Right lobe of liver (tissue), 6 donors: ENCODE measurements around the gene FBXW11. TPM values are rescaled to one million over a fixed set of nuclear protein-coding genes. Genes with fewer than 3 reads are reported as not detected.

Experiments used
- ATAC-seq, 4 donors: fragments of 200-7000 bp; cut with Tn5 transposase; one replicate each; pipeline ENCODE4 v1.9.1; 2020; ENCODE audit warnings: mild to moderate bottlenecking in 4 of 4, moderate library complexity in 4 of 4
- DNase-seq, 3 donors: peaks; one replicate each; pipeline ENCODE4 v3.0.0-alpha.2; 2020
- H3K27ac ChIP-seq, 3 donors: fragments of 200-600 bp; one replicate each; pipeline ENCODE4 v1.8.0; 2022
- H3K27me3 ChIP-seq, 2 donors: fragments of 200-600 bp; one replicate each; pipeline ENCODE4 v1.8.0; 2022
- H3K36me3 ChIP-seq, 4 donors: fragments of 200-600 bp; sonication (generic) in 1 of 4; one replicate each; pipeline versions ENCODE4 v1.5.1 to v1.8.0; 2017 to 2022; ENCODE audit warnings: control low read depth in 1 of 4
- H3K4me1 ChIP-seq, 4 donors: fragments of 200-600 bp; sonication (generic) in 1 of 4; one replicate each; pipeline versions ENCODE4 v1.5.1 to v1.8.0; 2017 to 2022; ENCODE audit warnings: control low read depth in 1 of 4
- H3K4me3 ChIP-seq, 3 donors: fragments of 200-600 bp; one replicate each; pipeline ENCODE4 v1.8.0; 2022
- H3K9me3 ChIP-seq, 4 donors: fragments of 200-600 bp; sonication (generic) in 1 of 4; one replicate each; pipeline versions ENCODE4 v1.5.1 to v1.8.0; 2017 to 2022; ENCODE audit warnings: control low read depth in 1 of 4
- POLR2A ChIP-seq: fragments of 450-650 bp; IDR thresholded peaks from one replicate; pipeline ENCODE4 v1.6.1; 2017; ENCODE audit warnings: antibody characterized with exemption, mild to moderate bottlenecking
- WGBS: methylation state at CpG from one replicate; pipeline ENCODE4 v1.1.6; 2018; ENCODE audit warnings: low coverage, low lambda C conversion rate; ENCODE audit not compliant: insufficient coverage; ENCODE audit errors: missing lambda C conversion rate; 5-methylcytosine and 5-hydroxymethylcytosine counted together
- intact Hi-C, 2 donors: fragments of 100-400 bp; cut with DNase I; formaldehyde crosslinking; loops; one replicate each; pipeline versions ENCODE4 v1.11.2 to v1.14.1; 2022
- total RNA-seq, 6 experiments: library from RNA; depleted of rRNA in 2 of 6; stranded (reverse); fragments of >200 nt in 2 of 6; fragmentation: NEBNext Ultra II Directional in 3 of 6; extraction: Animal tissue kit (Norgen Biotek cat#: 25700) in 3 of 6; gene quantifications; one replicate each; pipeline versions ENCODE4 v1.1.0 to v1.2.4, GENCODE V29; 2016 to 2023
- TF ChIP-seq, protein P1 (sequence below), 4 donors: fragments of 200-600 bp in 3 of 4; fragments of 450-650 bp in 1 of 4; IDR thresholded peaks; one replicate each; pipeline versions ENCODE4 v1.5.1 to v1.8.0; 2016 to 2022; ENCODE audit warnings: antibody characterized with exemption in 4 of 4, mild to moderate bottlenecking in 2 of 4
- donor health status: DM: no; HTN: yes; CAD: no.
- donor health status: DM: no; HTN: no; CAD: no.
- donor health status: DM: no; HTN: no; CAD: no.
- donor health status: DM: no; HTN: yes; CAD: no.
- donor health status: DM: no; HTN: yes; CAD: no.

FBXW11 gene
- total RNA-seq, 6 experiments from 2014 or later: 19.9 to 35.9 (median 28.4) TPM

DNA sequence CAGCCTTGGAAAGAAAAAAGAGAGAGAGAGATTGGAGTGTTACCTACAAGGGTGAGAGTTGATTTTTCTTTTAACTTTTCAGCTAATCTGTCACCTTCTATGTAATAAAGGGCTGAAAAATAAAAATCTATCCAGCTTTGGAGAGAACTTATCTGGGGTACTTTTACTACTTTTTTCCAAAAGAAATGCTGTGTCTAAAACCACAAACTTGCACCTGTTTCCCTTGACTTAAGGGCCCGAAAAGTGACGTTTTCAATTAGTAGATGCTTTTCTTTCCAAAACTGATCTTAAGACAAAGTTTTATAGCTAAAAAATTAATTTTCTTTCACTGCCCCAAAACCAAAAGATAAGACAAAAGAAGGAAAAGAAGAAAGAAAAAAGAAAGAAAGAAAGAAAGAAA, 172.0 kb downstream of the FBXW11 start:
- no peak for ATAC-seq
- Histone ChIP-seq H3K4me3 (no peak overlapping the region), H3K27me3 (no peaks in the 10 kb centered on the region), H3K27ac (no peak overlapping the region), H3K36me3 (no peaks in the 10 kb centered on the region), H3K4me1 (no peaks in the 10 kb centered on the region), H3K9me3 (no peaks in the 10 kb centered on the region)
- intact Hi-C loops: no loop called here
- no peak for DNase-seq
- WGBS: 63% methylated on average over 2 of the region's 2 CpGs
- no peak for TF ChIP-seq POLR2A
- TF ChIP-seq, protein P1, sequence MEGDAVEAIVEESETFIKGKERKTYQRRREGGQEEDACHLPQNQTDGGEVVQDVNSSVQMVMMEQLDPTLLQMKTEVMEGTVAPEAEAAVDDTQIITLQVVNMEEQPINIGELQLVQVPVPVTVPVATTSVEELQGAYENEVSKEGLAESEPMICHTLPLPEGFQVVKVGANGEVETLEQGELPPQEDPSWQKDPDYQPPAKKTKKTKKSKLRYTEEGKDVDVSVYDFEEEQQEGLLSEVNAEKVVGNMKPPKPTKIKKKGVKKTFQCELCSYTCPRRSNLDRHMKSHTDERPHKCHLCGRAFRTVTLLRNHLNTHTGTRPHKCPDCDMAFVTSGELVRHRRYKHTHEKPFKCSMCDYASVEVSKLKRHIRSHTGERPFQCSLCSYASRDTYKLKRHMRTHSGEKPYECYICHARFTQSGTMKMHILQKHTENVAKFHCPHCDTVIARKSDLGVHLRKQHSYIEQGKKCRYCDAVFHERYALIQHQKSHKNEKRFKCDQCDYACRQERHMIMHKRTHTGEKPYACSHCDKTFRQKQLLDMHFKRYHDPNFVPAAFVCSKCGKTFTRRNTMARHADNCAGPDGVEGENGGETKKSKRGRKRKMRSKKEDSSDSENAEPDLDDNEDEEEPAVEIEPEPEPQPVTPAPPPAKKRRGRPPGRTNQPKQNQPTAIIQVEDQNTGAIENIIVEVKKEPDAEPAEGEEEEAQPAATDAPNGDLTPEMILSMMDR (IDR thresholded peaks at IDR 0.05): no peak

DNA sequence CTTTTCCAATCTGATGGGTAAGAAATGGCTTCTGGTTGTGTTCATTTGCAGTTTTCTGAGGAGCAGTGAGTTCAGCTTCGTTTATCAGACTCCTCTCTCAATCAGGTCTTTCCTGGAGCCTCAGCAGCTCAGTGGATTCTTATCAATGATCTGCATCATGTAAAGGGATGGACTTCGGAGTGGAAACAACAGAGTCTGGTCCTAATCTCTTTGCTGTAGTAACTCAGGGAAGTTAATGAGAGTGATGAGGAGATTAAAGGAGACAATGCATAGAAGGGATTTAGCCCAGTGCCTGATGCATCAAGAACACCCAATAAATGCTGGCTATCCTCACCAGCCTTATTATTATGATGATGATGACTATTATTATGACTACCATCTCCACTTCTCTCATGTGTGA, 173.7 kb downstream of the FBXW11 start:
- no peak for TF ChIP-seq POLR2A
- TF ChIP-seq, protein P1 (IDR thresholded peaks at IDR 0.05): no peak
- Histone ChIP-seq H3K4me1 (no peaks in the 10 kb centered on the region), H3K9me3 (no peaks in the 10 kb centered on the region), H3K4me3 (no peak overlapping the region), H3K27me3 (no peaks in the 10 kb centered on the region), H3K27ac (no peak overlapping the region), H3K36me3 (no peaks in the 10 kb centered on the region)
- intact Hi-C loops: no loop called here
- DNase-seq (no peak), ATAC-seq (no peak)
- 45% methylated on average over 2 of the region's 2 CpGs for WGBS

DNA sequence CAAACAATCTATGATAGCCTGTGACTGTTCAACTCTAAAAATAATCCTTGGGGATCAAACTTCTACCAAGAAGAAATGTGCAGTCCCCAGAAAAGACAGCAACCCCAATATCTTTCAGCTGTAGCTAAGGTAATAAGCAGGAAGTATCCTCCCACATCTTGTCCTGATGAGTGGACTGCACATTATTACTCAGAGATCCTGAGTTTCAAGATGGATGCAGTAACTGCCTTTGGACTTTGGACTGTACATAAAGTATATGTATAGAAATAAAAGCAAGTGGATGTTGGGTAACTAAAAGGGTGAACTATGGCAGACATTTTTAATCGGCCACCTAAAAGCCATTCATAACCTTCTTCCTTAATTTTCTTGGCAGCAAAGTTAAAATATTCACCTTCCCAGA, 175.8 kb downstream of the FBXW11 start:
- TF ChIP-seq POLR2A: no peak
- TF ChIP-seq, protein P1 (IDR thresholded peaks at IDR 0.05): no peak
- no peak for DNase-seq
- ATAC-seq: no peak
- Histone ChIP-seq H3K4me3 (no peak overlapping the region), H3K4me1 (no peaks in the 10 kb centered on the region), H3K9me3 (no peaks in the 10 kb centered on the region), H3K27me3 (no peaks in the 10 kb centered on the region), H3K27ac (no peak overlapping the region), H3K36me3 (no peaks in the 10 kb centered on the region)
- intact Hi-C loops: no loop called here
- WGBS: 69% methylated on average over 1 of the region's 1 CpG

DNA sequence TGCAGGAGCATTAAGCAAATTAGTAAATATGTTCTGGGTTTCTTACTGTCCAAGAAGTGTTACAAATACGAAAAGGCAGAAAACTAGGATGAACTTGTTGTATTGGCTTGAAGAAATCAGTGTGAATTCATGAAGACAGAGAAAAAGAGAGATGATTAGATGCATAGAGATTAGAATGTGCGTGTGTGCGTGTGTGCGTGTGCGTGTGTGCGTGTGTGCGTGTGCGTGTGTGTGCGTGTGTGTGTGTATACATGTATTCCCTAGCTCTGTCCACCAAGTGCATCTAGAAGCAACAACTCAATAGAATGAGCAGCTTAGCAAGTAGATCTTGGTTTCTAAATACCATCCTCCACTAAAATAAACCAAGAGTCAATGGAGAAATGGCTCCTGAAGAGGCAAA, 179.3 kb downstream of the FBXW11 start:
- Histone ChIP-seq H3K36me3 (no peaks in the 10 kb centered on the region), H3K4me3 (no peak overlapping the region), H3K9me3 (no peaks in the 10 kb centered on the region), H3K27ac (no peak overlapping the region), H3K27me3 (no peaks in the 10 kb centered on the region), H3K4me1 (no peaks in the 10 kb centered on the region)
- DNase-seq (no peak), ATAC-seq (no peak)
- 90% methylated on average over 9 of the region's 9 CpGs for WGBS
- intact Hi-C loops: no loop called here
- TF ChIP-seq POLR2A: no peak
- TF ChIP-seq, protein P1 (IDR thresholded peaks at IDR 0.05): no peak

DNA sequence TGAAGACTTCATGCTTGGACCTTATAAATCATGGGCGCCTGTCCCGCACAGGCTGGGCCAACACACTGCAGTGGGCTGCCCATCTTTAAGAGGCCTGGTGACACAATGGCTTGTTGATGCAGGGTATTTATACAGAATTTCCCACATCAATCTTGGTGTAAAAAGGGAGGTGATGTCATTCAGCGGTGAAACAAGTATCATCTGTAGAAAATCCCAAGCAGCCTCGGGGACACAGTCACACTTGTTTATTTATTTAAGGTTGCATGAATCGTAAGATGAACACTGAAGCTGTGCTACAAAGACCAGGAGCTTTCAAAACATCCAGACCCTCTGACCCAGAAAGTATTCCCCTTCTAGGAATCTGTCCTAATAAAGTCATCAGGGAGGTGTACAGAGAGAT, 180.3 kb downstream of the FBXW11 start:
- DNase-seq (no peak), ATAC-seq (no peak)
- H3K36me3 ChIP-seq: no peaks in the 10 kb centered on the region
- intact Hi-C loops: no loop called here
- H3K27ac ChIP-seq: no peak overlapping the region
- TF ChIP-seq POLR2A: no peak
- TF ChIP-seq, protein P1 (IDR thresholded peaks at IDR 0.05): no peak
- H3K27me3 ChIP-seq: no peaks in the 10 kb centered on the region
- no peaks in the 10 kb centered on the region for H3K4me1 ChIP-seq
- no peak overlapping the region for H3K4me3 ChIP-seq
- WGBS: 73% methylated on average over 5 of the region's 5 CpGs
- no peaks in the 10 kb centered on the region for H3K9me3 ChIP-seq
